Parathyroid adenoma (tissue), 2 donors: Measurements from ENCODE around the gene CNTN2.

Experiments used
- H2AFZ ChIP-seq: fragments of 300-600 bp; sonication (generic); one replicate; pipeline ENCODE4 v1.7.0; 2017; ENCODE audit warnings: antibody characterized with exemption, mild to moderate bottlenecking
- H3K27ac ChIP-seq: fragments of 300-600 bp; sonication (generic); one replicate; pipeline ENCODE4 v1.7.0; 2017
- H3K27me3 ChIP-seq: fragments of 300-600 bp; sonication (generic); one replicate; pipeline ENCODE4 v1.7.0; 2017; ENCODE audit warnings: low read length; ENCODE audit not compliant: control insufficient read depth, insufficient read depth
- H3K36me3 ChIP-seq: fragments of 300-600 bp; sonication (generic); one replicate; pipeline ENCODE4 v1.7.0; 2017; ENCODE audit warnings: low read length; ENCODE audit not compliant: control insufficient read depth, insufficient read depth
- H3K4me1 ChIP-seq: fragments of 300-600 bp; sonication (generic); one replicate; pipeline ENCODE4 v1.7.0; 2017; ENCODE audit warnings: control low read depth
- H3K4me2 ChIP-seq: fragments of 300-600 bp; sonication (generic); one replicate; pipeline ENCODE4 v1.7.0; 2017; ENCODE audit warnings: low read length
- H3K4me3 ChIP-seq: fragments of 300-600 bp; sonication (generic); one replicate; pipeline ENCODE4 v1.7.0; 2017; ENCODE audit warnings: low read depth, low read length
- H3K79me2 ChIP-seq: fragments of 300-600 bp; sonication (generic); one replicate; pipeline ENCODE4 v1.7.0; 2017; ENCODE audit warnings: control low read depth
- H3K9ac ChIP-seq: fragments of 300-600 bp; sonication (generic); one replicate; pipeline ENCODE4 v1.7.0; 2017; ENCODE audit warnings: mild to moderate bottlenecking
- H3K9me3 ChIP-seq: fragments of 300-600 bp; sonication (generic); one replicate; pipeline ENCODE4 v1.7.0; 2017; ENCODE audit warnings: low read length; ENCODE audit not compliant: control insufficient read depth
- TF ChIP-seq, protein P1 (sequence below): fragments of 300-600 bp; sonication (generic); IDR thresholded peaks from one replicate; pipeline ENCODE4 v1.7.0; 2017; ENCODE audit warnings: antibody characterized with exemption, mild to moderate bottlenecking
- donor health status: primary hyperparathyroidism.

Gene CNTN2

DNA sequence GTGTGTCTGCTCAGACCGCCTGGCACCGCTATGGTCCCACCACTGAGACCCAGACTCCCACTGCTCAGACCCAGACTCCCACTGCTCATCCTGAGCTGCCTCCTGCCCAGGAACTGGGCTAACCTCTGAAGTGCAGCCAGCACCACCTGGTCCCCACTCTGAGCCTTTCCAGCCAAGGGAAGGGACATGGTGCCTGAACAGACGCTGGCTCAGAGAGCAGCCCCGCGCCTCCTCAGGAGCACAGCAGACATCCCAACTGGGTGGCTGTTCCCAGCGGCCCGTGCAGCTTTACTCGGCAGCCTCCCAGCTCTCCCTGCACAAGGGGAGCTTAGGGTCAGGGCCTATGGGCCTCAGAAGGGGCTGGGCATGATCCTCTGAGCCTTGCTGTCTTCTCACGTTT lies 27.8 kb upstream of the CNTN2 start:
- Histone ChIP-seq H3K27ac (no peak overlapping the region), H3K4me3 (no peak overlapping the region), H3K9ac (no peak overlapping the region)

DNA sequence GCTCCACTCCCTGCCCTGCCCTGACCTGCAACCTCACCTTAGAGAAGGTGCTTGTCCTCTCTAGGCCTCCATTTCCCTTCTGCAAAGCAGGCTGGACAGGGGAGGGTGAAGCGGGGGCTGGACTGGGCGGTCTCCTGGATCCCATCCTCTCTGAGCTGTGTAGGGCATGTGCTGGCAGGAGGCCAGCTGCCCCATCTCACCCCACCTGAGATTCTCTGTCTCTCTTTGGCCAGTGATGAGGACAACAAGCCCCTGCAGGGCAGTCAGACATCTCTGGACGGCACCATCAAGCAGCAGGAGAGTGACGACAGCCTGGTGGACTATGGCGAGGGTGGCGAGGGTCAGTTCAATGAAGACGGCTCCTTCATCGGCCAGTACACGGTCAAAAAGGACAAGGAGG lies 26.9 kb upstream of the CNTN2 start:
- H3K4me3 ChIP-seq, result no peak overlapping the region
- H3K36me3 ChIP-seq, result no peaks in the 10 kb centered on the region
- H3K79me2 ChIP-seq, result no peaks in the 10 kb centered on the region
- H3K27ac ChIP-seq, result no peak overlapping the region
- TF ChIP-seq, protein P1, sequence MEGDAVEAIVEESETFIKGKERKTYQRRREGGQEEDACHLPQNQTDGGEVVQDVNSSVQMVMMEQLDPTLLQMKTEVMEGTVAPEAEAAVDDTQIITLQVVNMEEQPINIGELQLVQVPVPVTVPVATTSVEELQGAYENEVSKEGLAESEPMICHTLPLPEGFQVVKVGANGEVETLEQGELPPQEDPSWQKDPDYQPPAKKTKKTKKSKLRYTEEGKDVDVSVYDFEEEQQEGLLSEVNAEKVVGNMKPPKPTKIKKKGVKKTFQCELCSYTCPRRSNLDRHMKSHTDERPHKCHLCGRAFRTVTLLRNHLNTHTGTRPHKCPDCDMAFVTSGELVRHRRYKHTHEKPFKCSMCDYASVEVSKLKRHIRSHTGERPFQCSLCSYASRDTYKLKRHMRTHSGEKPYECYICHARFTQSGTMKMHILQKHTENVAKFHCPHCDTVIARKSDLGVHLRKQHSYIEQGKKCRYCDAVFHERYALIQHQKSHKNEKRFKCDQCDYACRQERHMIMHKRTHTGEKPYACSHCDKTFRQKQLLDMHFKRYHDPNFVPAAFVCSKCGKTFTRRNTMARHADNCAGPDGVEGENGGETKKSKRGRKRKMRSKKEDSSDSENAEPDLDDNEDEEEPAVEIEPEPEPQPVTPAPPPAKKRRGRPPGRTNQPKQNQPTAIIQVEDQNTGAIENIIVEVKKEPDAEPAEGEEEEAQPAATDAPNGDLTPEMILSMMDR, result no peak
- H3K4me1 ChIP-seq, result no peaks in the 10 kb centered on the region
- no peaks in the 10 kb centered on the region for H3K27me3 ChIP-seq
- no peaks in the 10 kb centered on the region for H3K9me3 ChIP-seq
- no peak overlapping the region for H3K4me2 ChIP-seq
- H3K9ac ChIP-seq, result no peak overlapping the region
- no peak overlapping the region for H2AFZ ChIP-seq

More for the DNA sequence above, 27.8 kb upstream of the CNTN2 start:
- no peaks in the 10 kb centered on the region for H3K79me2 ChIP-seq
- no peak overlapping the region for H2AFZ ChIP-seq
- H3K9me3 ChIP-seq, result no peaks in the 10 kb centered on the region
- H3K36me3 ChIP-seq, result no peaks in the 10 kb centered on the region
- no peak overlapping the region for H3K4me2 ChIP-seq
- no peaks in the 10 kb centered on the region for H3K27me3 ChIP-seq
- H3K4me1 ChIP-seq, result no peaks in the 10 kb centered on the region
- TF ChIP-seq, protein P1, result no peak

DNA sequence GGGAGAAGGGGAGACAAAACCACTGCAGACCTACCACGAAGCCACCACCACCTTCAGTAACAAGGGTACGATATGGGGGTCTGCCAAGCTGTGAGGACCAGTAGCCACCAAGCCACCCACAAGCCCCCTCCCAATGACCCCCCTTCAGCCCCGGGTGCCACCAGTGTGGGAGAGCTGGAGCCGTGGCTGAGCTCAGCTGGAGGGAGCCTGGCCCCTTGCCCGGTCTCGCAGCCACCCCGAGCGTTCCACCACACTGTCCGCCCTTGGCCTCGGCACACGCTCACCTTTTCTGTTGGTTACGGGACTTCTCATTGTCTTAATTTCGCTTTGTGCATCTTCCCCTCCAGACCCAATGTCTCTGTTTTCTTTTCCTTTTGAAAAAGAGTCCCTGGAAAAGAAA lies 26.4 kb upstream of the CNTN2 start:
- no peaks in the 10 kb centered on the region for H3K36me3 ChIP-seq
- no peak overlapping the region for H3K4me3 ChIP-seq
- H3K79me2 ChIP-seq, result no peaks in the 10 kb centered on the region
- H3K9me3 ChIP-seq, result no peaks in the 10 kb centered on the region
- H3K27me3 ChIP-seq, result no peaks in the 10 kb centered on the region
- no peak overlapping the region for H3K27ac ChIP-seq
- H3K9ac ChIP-seq, result no peak overlapping the region
- no peak overlapping the region for H3K4me2 ChIP-seq
- TF ChIP-seq, protein P1, result no peak
- no peaks in the 10 kb centered on the region for H3K4me1 ChIP-seq
- H2AFZ ChIP-seq, result no peak overlapping the region

DNA sequence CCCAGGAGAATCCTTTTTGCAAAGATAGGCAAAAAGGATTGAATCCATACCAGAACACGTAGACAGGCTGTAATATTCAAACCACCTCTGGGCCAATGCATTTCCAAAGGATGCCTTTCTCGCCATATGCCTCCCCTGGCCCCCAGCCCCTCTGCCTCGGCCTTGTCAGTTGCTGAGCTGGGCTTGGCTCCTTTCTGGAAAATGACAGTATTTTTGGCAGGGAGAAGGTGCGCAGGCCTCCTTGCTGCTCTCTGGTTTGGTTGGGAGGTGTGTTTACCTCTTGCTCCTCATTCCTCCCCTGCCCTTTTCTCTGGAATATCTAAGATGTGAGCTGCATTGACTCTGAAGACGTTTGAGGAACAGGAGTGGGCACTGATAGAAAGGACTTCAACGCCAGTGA lies 26.0 kb upstream of the CNTN2 start:
- no peak overlapping the region for H3K9ac ChIP-seq
- TF ChIP-seq, protein P1, result no peak
- no peak overlapping the region for H3K27ac ChIP-seq
- no peaks in the 10 kb centered on the region for H3K4me1 ChIP-seq
- no peaks in the 10 kb centered on the region for H3K79me2 ChIP-seq
- no peak overlapping the region for H3K4me3 ChIP-seq
- no peaks in the 10 kb centered on the region for H3K36me3 ChIP-seq
- H3K27me3 ChIP-seq, result no peaks in the 10 kb centered on the region
- H3K4me2 ChIP-seq, result no peak overlapping the region
- no peak overlapping the region for H2AFZ ChIP-seq
- no peaks in the 10 kb centered on the region for H3K9me3 ChIP-seq

DNA sequence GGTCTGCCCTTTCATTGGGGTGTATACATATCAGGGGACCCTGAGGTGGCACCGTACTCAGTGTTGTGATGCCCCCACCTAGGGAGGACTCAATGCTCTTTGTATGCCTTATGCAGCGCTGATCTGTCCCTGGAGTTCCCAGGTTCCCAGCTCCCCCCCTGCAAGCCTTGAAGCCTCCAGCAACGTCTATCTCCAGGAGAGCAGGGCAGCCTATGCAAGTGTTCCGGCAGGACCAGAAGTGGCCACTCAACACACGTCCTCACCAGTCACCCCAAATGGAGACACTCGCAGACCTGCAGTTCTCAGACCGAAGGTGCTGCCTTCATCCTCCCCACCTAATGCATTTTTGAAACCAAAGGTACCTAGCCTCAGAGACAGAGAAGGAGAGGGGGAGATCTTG lies 25.2 kb upstream of the CNTN2 start:
- H3K36me3 ChIP-seq, result no peaks in the 10 kb centered on the region
- no peak overlapping the region for H3K4me3 ChIP-seq
- no peaks in the 10 kb centered on the region for H3K9me3 ChIP-seq
- H3K27ac ChIP-seq, result no peak overlapping the region
- TF ChIP-seq, protein P1, result no peak
- no peaks in the 10 kb centered on the region for H3K4me1 ChIP-seq
- H3K9ac ChIP-seq, result no peak overlapping the region
- H3K79me2 ChIP-seq, result no peaks in the 10 kb centered on the region
- no peak overlapping the region for H2AFZ ChIP-seq
- H3K4me2 ChIP-seq, result no peak overlapping the region
- H3K27me3 ChIP-seq, result no peaks in the 10 kb centered on the region
